Aorta (tissue), 5 donors: ENCODE results near the gene TRABD2B. TPM values are rescaled to one million over a fixed set of nuclear protein-coding genes. Genes with fewer than 3 reads are reported as not detected.

Source experiments
- ATAC-seq: fragments of 200-7000 bp; cut with Tn5 transposase; one replicate; pipeline ENCODE4 v1.9.1; 2022; ENCODE audit warnings: moderate library complexity; ENCODE audit not compliant: low FRiP score
- DNase-seq, 2 donors: peaks; one replicate each; pipeline ENCODE4 v3.0.0-alpha.2; 2020
- H3K27ac ChIP-seq, 2 donors: one replicate each; pipeline ENCODE4 v1.5.1; 2013; ENCODE audit warnings: low read length in 2 of 2, mild to moderate bottlenecking in 2 of 2, moderate library complexity in 2 of 2, control low read depth in 1 of 2, inconsistent platforms in 1 of 2, low read depth in 1 of 2
- H3K27me3 ChIP-seq, 2 donors: one replicate each; pipeline ENCODE4 v1.6.1; 2013; ENCODE audit warnings: control low read depth in 1 of 2, low read length in 1 of 2, mild to moderate bottlenecking in 1 of 2, moderate library complexity in 1 of 2; ENCODE audit not compliant: insufficient read depth in 2 of 2, control insufficient read depth in 1 of 2
- H3K36me3 ChIP-seq, 2 donors: one replicate each; pipeline ENCODE4 v1.6.1; 2013; ENCODE audit warnings: control low read depth in 1 of 2, low read length in 1 of 2, mild to moderate bottlenecking in 1 of 2; ENCODE audit not compliant: insufficient read depth in 2 of 2, control insufficient read depth in 1 of 2
- H3K4me1 ChIP-seq, 2 donors: one replicate each; pipeline ENCODE4 v1.6.1; 2013; ENCODE audit warnings: low read length in 2 of 2, control low read depth in 1 of 2, mild to moderate bottlenecking in 1 of 2, moderate library complexity in 1 of 2; ENCODE audit not compliant: insufficient read depth in 2 of 2, control insufficient read depth in 1 of 2
- H3K4me3 ChIP-seq, 2 donors: one replicate each; pipeline ENCODE4 v1.5.1; 2013; ENCODE audit warnings: low read length in 2 of 2, control low read depth in 1 of 2, mild to moderate bottlenecking in 1 of 2
- H3K9me3 ChIP-seq: one replicate; pipeline ENCODE4 v1.6.1; 2013; ENCODE audit warnings: mild to moderate bottlenecking, low read length; ENCODE audit not compliant: control insufficient read depth
- WGBS, 2 donors: extraction: QIAGEN DNeasy Blood & Tissue Kit; methylation state at CpG; one replicate each; pipeline ENCODE4 v1.1.7; 2013; 5-methylcytosine and 5-hydroxymethylcytosine counted together
- intact Hi-C, 2 donors: fragments of 100-400 bp; cut with DNase I; formaldehyde crosslinking; loops; one replicate each; pipeline versions ENCODE4 v1.14.2 to v1.15.0; 2022
- polyA plus RNA-seq, 2 donors: library from polyadenylated mRNA; stranded (reverse); fragments of 200-250 nt; gene quantifications; one replicate each; pipeline ENCODE4 v1.2.3, GENCODE V29; 2013
- total RNA-seq, 2 donors: library from RNA; stranded (reverse); fragmentation: NEBNext Ultra II Directional; extraction: Animal tissue kit (Norgen Biotek cat#: 25700); gene quantifications; one replicate each; pipeline ENCODE4 v1.2.1, GENCODE V29; 2021
- donor health status: healthy with polysubstance abuse.
- donor health status: Bipolar disorder and iron deficiency.
- donor health status: DM: no; HTN: no; CAD: no.
- donor health status: DM: no; HTN: no; CAD: no.
- donor health status: DM: yes; HTN: yes; CAD: no.

The TRABD2B gene
- total and polyA plus RNA-seq, 4 donors = 6.0 to 13.3 (median 8.5) TPM

- Histone ChIP-seq H3K36me3 (peaks cover 0 to 2% of the 10 kb centered on the region in 2 donors), H3K4me3 (no peak overlapping the region), H3K27me3 (no peaks in the 10 kb centered on the region), H3K4me1 (peaks cover 0 to 2% of the 10 kb centered on the region in 2 donors), H3K9me3 (no peaks in the 10 kb centered on the region), H3K27ac (no peak overlapping the region)
- no peak for DNase-seq
- WGBS, 2 donors = 96% methylated on average over 5 of the region's 5 CpGs
- intact Hi-C loops = no loop called here
- no peak for ATAC-seq
Measured at GRCh38 chr1:47991673-47992072, 5.5 kb downstream of the TRABD2B start.

- Histone ChIP-seq H3K36me3 (peaks cover 0 to 2% of the 10 kb centered on the region in 2 donors), H3K27ac (no peak overlapping the region), H3K4me3 (no peak overlapping the region), H3K4me1 (peaks cover 0 to 2% of the 10 kb centered on the region in 2 donors), H3K27me3 (no peaks in the 10 kb centered on the region), H3K9me3 (no peaks in the 10 kb centered on the region)
- 95% methylated on average over 5 of the region's 5 CpGs for WGBS, 2 donors
- intact Hi-C loops = no loop called here
- DNase-seq (no peak), ATAC-seq (no peak)
Measured at GRCh38 chr1:47991187-47991586, 6.0 kb downstream of the TRABD2B start.

GRCh38 chr1:47990286-47990685, 6.9 kb downstream of the TRABD2B start:
- intact Hi-C loops = no loop called here
- peaks cover 0 to 2% of the 10 kb centered on the region in 2 donors for H3K4me1 ChIP-seq
- DNase-seq (no peak), ATAC-seq (no peak)
- no peak overlapping the region for H3K4me3 ChIP-seq
- H3K27me3 ChIP-seq = no peaks in the 10 kb centered on the region
- peaks cover 0 to 2% of the 10 kb centered on the region in 2 donors for H3K36me3 ChIP-seq
- 94 to 97% methylated on average over 4 of the region's 4 CpGs for WGBS, 2 donors
- no peak overlapping the region for H3K27ac ChIP-seq
- H3K9me3 ChIP-seq = no peaks in the 10 kb centered on the region

GRCh38 chr1:47987601-47988000, 9.6 kb downstream of the TRABD2B start:
- 95 to 97% methylated on average over 11 of the region's 11 CpGs for WGBS, 2 donors
- H3K27ac ChIP-seq = no peak overlapping the region
- peaks cover 0 to 2% of the 10 kb centered on the region in 2 donors for H3K4me1 ChIP-seq

GRCh38 chr1:47986761-47987200, 10.4 kb downstream of the TRABD2B start:
- H3K9me3 ChIP-seq = no peaks in the 10 kb centered on the region
- 29 to 30% methylated on average over 19 of the region's 19 CpGs for WGBS, 2 donors
- H3K36me3 ChIP-seq = peaks cover 0 to 2% of the 10 kb centered on the region in 2 donors
- no peak overlapping the region for H3K4me3 ChIP-seq
- intact Hi-C loops = no loop called here
- DNase-seq = peak; percentile 63 to 77
- peak overlapping the region in 1 of 2 donors; percentile 32 for H3K27ac ChIP-seq
- H3K4me1 ChIP-seq = peaks cover 0 to 2% of the 10 kb centered on the region in 2 donors
- H3K27me3 ChIP-seq = no peaks in the 10 kb centered on the region
- peak; percentile 55 for ATAC-seq

More at GRCh38 chr1:47987601-47988000, 9.6 kb downstream of the TRABD2B start:
- H3K27me3 ChIP-seq = no peaks in the 10 kb centered on the region
- H3K36me3 ChIP-seq = peaks cover 0 to 2% of the 10 kb centered on the region in 2 donors
- no peak for DNase-seq
- ATAC-seq = no peak
- no peaks in the 10 kb centered on the region for H3K9me3 ChIP-seq
- H3K4me3 ChIP-seq = no peak overlapping the region
- intact Hi-C loops = no loop called here

GRCh38 chr1:47985018-47985417, 12.2 kb downstream of the TRABD2B start:
- Histone ChIP-seq H3K36me3 (no peaks in the 10 kb centered on the region), H3K27ac (no peak overlapping the region), H3K9me3 (no peaks in the 10 kb centered on the region), H3K4me1 (peaks cover 0 to 2% of the 10 kb centered on the region in 2 donors), H3K4me3 (no peak overlapping the region), H3K27me3 (no peaks in the 10 kb centered on the region)
- no peak for DNase-seq
- 90 to 93% methylated on average over 4 of the region's 4 CpGs for WGBS, 2 donors
- intact Hi-C loops = no loop called here
- ATAC-seq = no peak

GRCh38 chr1:47984175-47984789, 12.9 kb downstream of the TRABD2B start:
- intact Hi-C loops = no loop called here
- no peaks in the 10 kb centered on the region for H3K36me3 ChIP-seq

GRCh38 chr1:47983691-47984090, 13.5 kb downstream of the TRABD2B start:
- intact Hi-C loops = no loop called here
- 91 to 93% methylated on average over 12 of the region's 12 CpGs for WGBS, 2 donors
- DNase-seq (no peak), ATAC-seq (no peak)
- Histone ChIP-seq H3K27me3 (no peaks in the 10 kb centered on the region), H3K27ac (no peak overlapping the region), H3K4me1 (peaks cover 0 to 2% of the 10 kb centered on the region in 2 donors), H3K36me3 (no peaks in the 10 kb centered on the region), H3K9me3 (no peaks in the 10 kb centered on the region), H3K4me3 (no peak overlapping the region)

More at GRCh38 chr1:47984175-47984789, 12.9 kb downstream of the TRABD2B start:
- ATAC-seq (no peak), DNase-seq (peak in 1 of 2 donors; percentile 79)
- Histone ChIP-seq H3K4me3 (no peak overlapping the region), H3K9me3 (no peaks in the 10 kb centered on the region), H3K27me3 (no peaks in the 10 kb centered on the region), H3K27ac (no peak overlapping the region), H3K4me1 (peaks cover 0 to 2% of the 10 kb centered on the region in 2 donors)
- 82 to 84% methylated on average over 46 of the region's 46 CpGs for WGBS, 2 donors

GRCh38 chr1:47981667-47982350, 15.4 kb downstream of the TRABD2B start:
- Histone ChIP-seq H3K27ac (no peak overlapping the region), H3K9me3 (no peaks in the 10 kb centered on the region), H3K36me3 (no peaks in the 10 kb centered on the region), H3K27me3 (no peaks in the 10 kb centered on the region), H3K4me1 (peaks cover 0 to 2% of the 10 kb centered on the region in 2 donors), H3K4me3 (no peak overlapping the region)
- no peak for DNase-seq
- intact Hi-C loops = no loop called here
- ATAC-seq = no peak
